Central memory CD8-positive, alpha-beta T cell (primary cell): Measurements from ENCODE around the gene APP.

Experiments used
- ATAC-seq: fragments of 150-1000 bp; cut with Tn5 transposase; replicated peaks from 2 replicates; pipeline ENCODE4 v1.10.0; 2022; ENCODE audit warnings: mild to moderate bottlenecking, moderate FRiP score, moderate number of reproducible peaks; ENCODE audit not compliant: poor library complexity, severe bottlenecking; ENCODE audit errors: extremely low read depth
- DNase-seq, 2 donors: peaks; one replicate each; pipeline ENCODE4 v3.0.0; 2021; ENCODE audit warnings: low spot score in 2 of 2
- H3K27ac Mint-ChIP-seq: one replicate; pipeline ENCODE4 v1.8.0; 2022; ENCODE audit warnings: low read depth, mild to moderate bottlenecking, moderate library complexity, mixed read lengths
- H3K27me3 Mint-ChIP-seq: one replicate; pipeline ENCODE4 v1.8.0; 2022; ENCODE audit warnings: mixed read lengths
- H3K36me3 Mint-ChIP-seq: one replicate; pipeline ENCODE4 v1.8.0; 2022; ENCODE audit warnings: mild to moderate bottlenecking, moderate library complexity, mixed read lengths; ENCODE audit not compliant: insufficient read depth
- H3K4me1 Mint-ChIP-seq: one replicate; pipeline ENCODE4 v1.8.0; 2022; ENCODE audit warnings: mixed read lengths
- H3K4me3 Mint-ChIP-seq: one replicate; pipeline ENCODE4 v1.8.0; 2022; ENCODE audit warnings: mild to moderate bottlenecking, moderate library complexity, mixed read lengths
- H3K9me3 Mint-ChIP-seq: one replicate; pipeline ENCODE4 v1.8.0; 2022; ENCODE audit warnings: mixed read lengths

Gene APP

GRCh38 chr21:25980710-25981109 lies 189.9 kb downstream of the APP start:
- H3K27ac Mint-ChIP-seq = no peak overlapping the region
- no peak overlapping the region for H3K4me3 Mint-ChIP-seq
- no peak for ATAC-seq
- no peaks in the 10 kb centered on the region for H3K27me3 Mint-ChIP-seq
- no peak for DNase-seq
- H3K36me3 Mint-ChIP-seq = peaks cover 4% of the 10 kb centered on the region
- no peaks in the 10 kb centered on the region for H3K4me1 Mint-ChIP-seq
- H3K9me3 Mint-ChIP-seq = no peaks in the 10 kb centered on the region

GRCh38 chr21:25979845-25980616 lies 190.5 kb downstream of the APP start:
- H3K27me3 Mint-ChIP-seq = no peaks in the 10 kb centered on the region
- no peak overlapping the region for H3K27ac Mint-ChIP-seq
- H3K36me3 Mint-ChIP-seq = peaks cover 4% of the 10 kb centered on the region
- no peak overlapping the region for H3K4me3 Mint-ChIP-seq
- no peaks in the 10 kb centered on the region for H3K4me1 Mint-ChIP-seq
- H3K9me3 Mint-ChIP-seq = no peaks in the 10 kb centered on the region
- ATAC-seq = no peak
- DNase-seq = no peak

GRCh38 chr21:25977068-25977611 lies 193.4 kb downstream of the APP start:
- no peak for ATAC-seq
- Mint-ChIP-seq H3K36me3 (peaks cover 2% of the 10 kb centered on the region), H3K27me3 (no peaks in the 10 kb centered on the region), H3K4me1 (no peaks in the 10 kb centered on the region), H3K27ac (no peak overlapping the region), H3K4me3 (no peak overlapping the region), H3K9me3 (no peaks in the 10 kb centered on the region)
- no peak for DNase-seq

GRCh38 chr21:25974964-25975363 lies 195.6 kb downstream of the APP start:
- Mint-ChIP-seq H3K4me1 (no peaks in the 10 kb centered on the region), H3K36me3 (peaks cover 2% of the 10 kb centered on the region), H3K4me3 (no peak overlapping the region), H3K27me3 (no peaks in the 10 kb centered on the region), H3K9me3 (no peaks in the 10 kb centered on the region), H3K27ac (no peak overlapping the region)
- ATAC-seq (no peak), DNase-seq (no peak)

- no peaks in the 10 kb centered on the region for H3K27me3 Mint-ChIP-seq
- no peak overlapping the region for H3K4me3 Mint-ChIP-seq
- peaks cover 5% of the 10 kb centered on the region for H3K4me1 Mint-ChIP-seq
- H3K36me3 Mint-ChIP-seq = no peaks in the 10 kb centered on the region
- H3K9me3 Mint-ChIP-seq = no peaks in the 10 kb centered on the region
- DNase-seq (no peak), ATAC-seq (no peak)
- no peak overlapping the region for H3K27ac Mint-ChIP-seq
Measured at GRCh38 chr21:25970254-25970930, 200.2 kb downstream of the APP start.

GRCh38 chr21:25967901-25968438 lies 202.6 kb downstream of the APP start:
- DNase-seq (no peak), ATAC-seq (no peak)
- Mint-ChIP-seq H3K4me3 (no peak overlapping the region), H3K9me3 (no peaks in the 10 kb centered on the region), H3K27me3 (no peaks in the 10 kb centered on the region), H3K36me3 (no peaks in the 10 kb centered on the region), H3K27ac (no peak overlapping the region), H3K4me1 (peaks cover 5% of the 10 kb centered on the region)

GRCh38 chr21:25967181-25967900 lies 203.2 kb downstream of the APP start:
- no peaks in the 10 kb centered on the region for H3K27me3 Mint-ChIP-seq
- no peak for ATAC-seq
- no peak for DNase-seq
- no peaks in the 10 kb centered on the region for H3K36me3 Mint-ChIP-seq
- H3K9me3 Mint-ChIP-seq = no peaks in the 10 kb centered on the region
- H3K4me1 Mint-ChIP-seq = peaks cover 5% of the 10 kb centered on the region
- no peak overlapping the region for H3K4me3 Mint-ChIP-seq
- no peak overlapping the region for H3K27ac Mint-ChIP-seq

GRCh38 chr21:25965951-25966707 lies 204.4 kb downstream of the APP start:
- ATAC-seq (no peak), DNase-seq (no peak)
- Mint-ChIP-seq H3K36me3 (no peaks in the 10 kb centered on the region), H3K27ac (no peak overlapping the region), H3K9me3 (no peaks in the 10 kb centered on the region), H3K4me1 (peaks cover 5% of the 10 kb centered on the region), H3K4me3 (no peak overlapping the region), H3K27me3 (no peaks in the 10 kb centered on the region)

GRCh38 chr21:25964926-25965325 lies 205.6 kb downstream of the APP start:
- no peak for ATAC-seq
- Mint-ChIP-seq H3K9me3 (no peaks in the 10 kb centered on the region), H3K36me3 (no peaks in the 10 kb centered on the region), H3K27ac (no peak overlapping the region), H3K27me3 (no peaks in the 10 kb centered on the region), H3K4me3 (no peak overlapping the region), H3K4me1 (peaks cover 5% of the 10 kb centered on the region)
- DNase-seq = no peak

GRCh38 chr21:25964015-25964414 lies 206.6 kb downstream of the APP start:
- Mint-ChIP-seq H3K9me3 (no peaks in the 10 kb centered on the region), H3K4me1 (peaks cover 5% of the 10 kb centered on the region), H3K36me3 (no peaks in the 10 kb centered on the region), H3K4me3 (no peak overlapping the region), H3K27ac (no peak overlapping the region), H3K27me3 (no peaks in the 10 kb centered on the region)
- ATAC-seq = no peak
- DNase-seq = no peak

- DNase-seq (no peak), ATAC-seq (no peak)
- no peaks in the 10 kb centered on the region for H3K36me3 Mint-ChIP-seq
- H3K4me1 Mint-ChIP-seq = peaks cover 5% of the 10 kb centered on the region
- H3K4me3 Mint-ChIP-seq = no peak overlapping the region
- H3K27me3 Mint-ChIP-seq = no peaks in the 10 kb centered on the region
- no peaks in the 10 kb centered on the region for H3K9me3 Mint-ChIP-seq
- H3K27ac Mint-ChIP-seq = no peak overlapping the region
Measured at GRCh38 chr21:25963181-25963580, 207.4 kb downstream of the APP start.

- ATAC-seq (no peak), DNase-seq (no peak)
- Mint-ChIP-seq H3K36me3 (no peaks in the 10 kb centered on the region), H3K27ac (no peak overlapping the region), H3K4me1 (no peaks in the 10 kb centered on the region), H3K4me3 (no peak overlapping the region), H3K9me3 (no peaks in the 10 kb centered on the region), H3K27me3 (no peaks in the 10 kb centered on the region)
Measured at GRCh38 chr21:25961042-25961441, 209.5 kb downstream of the APP start.
